HepG2 (cell line): ENCODE data around the gene HCFC1R1.

Experiments
- CTCF ChIP-seq: sonication (generic); formaldehyde crosslinking; IDR thresholded peaks from 2 replicates; pipeline ENCODE4 v1.5.0; 2020; ENCODE audit warnings: mild to moderate bottlenecking, missing genetic modification reagents, moderate library complexity
- ETV5 ChIP-seq: IDR thresholded peaks from 2 replicates; pipeline ENCODE4 v1.6.1; 2018; ENCODE audit warnings: missing biosample characterization, missing genetic modification reagents, inconsistent platforms, borderline replicate concordance
- POLR2A ChIP-seq, 2 experiments: IDR thresholded peaks; 2 replicates each; pipeline ENCODE4 v1.6.1; 2011; ENCODE audit warnings: low read depth in 2 of 2, low read length in 2 of 2, mild to moderate bottlenecking in 1 of 2, moderate library complexity in 1 of 2; ENCODE audit not compliant: insufficient read depth in 1 of 2
- RFX5 ChIP-seq: IDR thresholded peaks from 2 replicates; pipeline ENCODE4 v1.6.1; 2011; ENCODE audit warnings: low read depth, low read length, improper control_type of control experiment
- ZNF678 ChIP-seq: sonication (generic); formaldehyde crosslinking; IDR thresholded peaks from 2 replicates; pipeline ENCODE4 v1.4.0; 2020; ENCODE audit warnings: mild to moderate bottlenecking, missing genetic modification reagents
- ZNF790 ChIP-seq: sonication (generic); formaldehyde crosslinking; IDR thresholded peaks from 2 replicates; pipeline ENCODE4 v1.8.0; 2022; ENCODE audit warnings: missing genetic modification reagents, mild to moderate bottlenecking, borderline replicate concordance

- TF ChIP-seq ZNF790 (CRISPR knock-in tag): no peak
- TF ChIP-seq CTCF (CRISPR knock-in tag): peak; percentile 70
- no peak for TF ChIP-seq RFX5
- TF ChIP-seq POLR2A (IDR thresholded peaks at IDR 0.05; ENCODE audit: insufficient read depth in 1 of 2, low read depth in 2 of 2, low read length in 2 of 2): no peak
- no peak for TF ChIP-seq ZNF678 (CRISPR knock-in tag)
- TF ChIP-seq ETV5: no peak
These were observed 2.1 kb downstream of the HCFC1R1 start for GRCh38 chr16:3021449-3022207.
